H4 (cell line): ENCODE data around the gene MBOAT1. TPM values are rescaled to one million over a fixed set of nuclear protein-coding genes. Genes with fewer than 3 reads are reported as not detected.

Source experiments
- DNase-seq: peaks from one replicate; pipeline ENCODE4 v3.0.0-alpha.2; 2015; ENCODE audit warnings: low spot score
- total RNA-seq: library from RNA; depleted of rRNA; stranded (reverse); fragments of >200 nt; shearing (Covaris generic); gene quantifications from 2 replicates; pipeline ENCODE4 v1.2.3, GENCODE V29; 2014

Gene MBOAT1
- total RNA-seq, 1 experiment from 2014 or later = 12.3 TPM

GRCh38 chr6:20234136-20234535 is 21.9 kb upstream of the MBOAT1 start:
- no peak for DNase-seq

GRCh38 chr6:20233007-20233730 is 20.9 kb upstream of the MBOAT1 start:
- DNase-seq = no peak

GRCh38 chr6:20232188-20232587 is 19.9 kb upstream of the MBOAT1 start:
- no peak for DNase-seq

- no peak for DNase-seq
Observed at GRCh38 chr6:20230401-20231119, 18.3 kb upstream of the MBOAT1 start.

- DNase-seq = no peak
Observed at GRCh38 chr6:20229881-20230280, 17.6 kb upstream of the MBOAT1 start.

- DNase-seq = no peak
Observed at GRCh38 chr6:20227350-20227749, 15.1 kb upstream of the MBOAT1 start.

- DNase-seq = no peak
Observed at GRCh38 chr6:20223141-20223540, 10.9 kb upstream of the MBOAT1 start.

GRCh38 chr6:20221421-20221820 is 9.2 kb upstream of the MBOAT1 start:
- DNase-seq = no peak

GRCh38 chr6:20220359-20220758 is 8.1 kb upstream of the MBOAT1 start:
- DNase-seq = no peak

- DNase-seq = no peak
Observed at GRCh38 chr6:20217891-20218290, 5.6 kb upstream of the MBOAT1 start.

GRCh38 chr6:20217324-20217855 is 5.1 kb upstream of the MBOAT1 start:
- DNase-seq = no peak

- no peak for DNase-seq
Observed at GRCh38 chr6:20215310-20215709, 3.0 kb upstream of the MBOAT1 start.

- DNase-seq = no peak
Observed at GRCh38 chr6:20213271-20213798, 1.1 kb upstream of the MBOAT1 start.

- DNase-seq = peak; percentile 27
Observed at GRCh38 chr6:20211941-20212391, 303 bp downstream of the MBOAT1 start.

- peak; percentile 18 for DNase-seq
Observed at GRCh38 chr6:20211037-20211940, 980 bp downstream of the MBOAT1 start.

- DNase-seq = no peak
Observed at GRCh38 chr6:20210158-20210557, 2.1 kb downstream of the MBOAT1 start.

GRCh38 chr6:20208687-20209378 is 3.4 kb downstream of the MBOAT1 start:
- no peak for DNase-seq

- DNase-seq = no peak
Observed at GRCh38 chr6:20207088-20207418, 5.2 kb downstream of the MBOAT1 start.

GRCh38 chr6:20205722-20206161 is 6.5 kb downstream of the MBOAT1 start:
- no peak for DNase-seq

GRCh38 chr6:20204512-20204894 is 7.8 kb downstream of the MBOAT1 start:
- DNase-seq = no peak
